B cell (primary cell): ENCODE results near the gene GRAMD1C. TPM values are rescaled to one million over a fixed set of nuclear protein-coding genes. Genes with fewer than 3 reads are reported as not detected.

Experiments
- ATAC-seq: fragments of 200-7000 bp; cut with Tn5 transposase; one replicate; pipeline ENCODE4 v1.10.0; 2021; ENCODE audit warnings: low read depth, mild to moderate bottlenecking, moderate number of reproducible peaks, moderate library complexity
- CTCF ChIA-PET: fragments of 350-600 bp; sonication (Branson Sonifier 250); formaldehyde crosslinking; loops from one replicate; lab custom pipeline; 2021; ENCODE audit warnings: antibody characterized with exemption, inconsistent platforms; lab: Charles Lee
- POLR2A ChIA-PET: fragments of 350-600 bp; sonication (Branson Sonifier 250); formaldehyde crosslinking; loops from one replicate; lab custom pipeline; 2021; ENCODE audit warnings: antibody characterized with exemption; lab: Charles Lee
- DNase-seq: peaks from one replicate; pipeline ENCODE4 v3.0.0; 2013
- H2AFZ ChIP-seq: 2 replicates; pipeline ENCODE4 v1.6.1; 2012; ENCODE audit warnings: mild to moderate bottlenecking, low read depth, low read length; ENCODE audit not compliant: insufficient read depth, poor library complexity, severe bottlenecking
- H3K27ac ChIP-seq, 2 donors: 1 replicate in 1 of 2; 2 replicates in 1 of 2; pipeline ENCODE4 v1.5.1; 2012 to 2013; ENCODE audit warnings: low read length in 2 of 2, mild to moderate bottlenecking in 2 of 2, moderate library complexity in 1 of 2
- H3K27me3 ChIP-seq, 4 experiments: fragments of 200-600 bp in 1 of 4; sonication (generic) in 1 of 4; replicated peaks in 1 of 4; 1 replicate in 2 of 4; 2 replicates in 2 of 4; pipeline versions ENCODE4 v1.6.1 to v1.7.0; 2013 to 2016; ENCODE audit warnings: low read length in 3 of 4, mild to moderate bottlenecking in 2 of 4, mixed read lengths in 1 of 4, moderate library complexity in 1 of 4; ENCODE audit not compliant: insufficient read depth in 4 of 4, control insufficient read depth in 3 of 4; ENCODE audit errors: control extremely low read depth in 1 of 4
- H3K36me3 ChIP-seq, 2 experiments: replicated peaks in 1 of 2; 1 replicate in 1 of 2; 2 replicates in 1 of 2; pipeline versions ENCODE4 v1.6.1 to v1.7.1; 2013; ENCODE audit warnings: low read length in 1 of 2; ENCODE audit not compliant: insufficient read depth in 2 of 2, control insufficient read depth in 1 of 2; ENCODE audit errors: control extremely low read depth in 1 of 2, extremely low read depth in 1 of 2
- H3K4me1 ChIP-seq, 2 donors: fragments of 200-600 bp in 1 of 2; sonication (generic) in 1 of 2; 1 replicate in 1 of 2; 2 replicates in 1 of 2; pipeline versions ENCODE4 v1.5.1 to v1.6.1; 2013 to 2017; ENCODE audit warnings: low read length in 2 of 2; ENCODE audit not compliant: control insufficient read depth in 2 of 2, insufficient read depth in 2 of 2
- H3K4me2 ChIP-seq: replicated peaks from 2 replicates; pipeline ENCODE3; 2012; ENCODE audit warnings: mild to moderate bottlenecking, low read depth, low read length; ENCODE audit not compliant: poor library complexity, severe bottlenecking
- H3K4me3 ChIP-seq, 5 experiments: fragments of 200-600 bp in 1 of 5; sonication (generic) in 1 of 5; 1 replicate in 3 of 5; 2 replicates in 2 of 5; pipeline versions ENCODE4 v1.5.1 to v1.7.0; 2011 to 2016; ENCODE audit warnings: low read length in 4 of 5, mild to moderate bottlenecking in 4 of 5, low read depth in 2 of 5, control low read depth in 1 of 5, moderate library complexity in 1 of 5; ENCODE audit not compliant: insufficient read depth in 1 of 5; ENCODE audit errors: control extremely low read depth in 1 of 5, extremely low read depth in 1 of 5
- H3K79me2 ChIP-seq: fragments of 200-600 bp; sonication (generic); one replicate; pipeline ENCODE4 v1.6.0; 2016; ENCODE audit warnings: low read length; ENCODE audit not compliant: control insufficient read depth, insufficient read depth
- H3K9ac ChIP-seq: fragments of 200-600 bp; sonication (generic); 2 replicates; pipeline ENCODE4 v1.6.1; 2017; ENCODE audit warnings: mild to moderate bottlenecking, low read length, moderate library complexity
- H3K9me3 ChIP-seq, 3 donors: one replicate each; pipeline versions ENCODE4 v1.6.1 to v1.7.1; 2013; ENCODE audit warnings: low read length in 2 of 3; ENCODE audit not compliant: control insufficient read depth in 2 of 3, insufficient read depth in 1 of 3; ENCODE audit errors: control extremely low read depth in 1 of 3
- H4K20me1 ChIP-seq: 2 replicates; pipeline ENCODE4 v1.6.0; 2012; ENCODE audit warnings: mild to moderate bottlenecking, low read length; ENCODE audit not compliant: insufficient read depth, control insufficient read depth, poor library complexity, severe bottlenecking
- H3K27ac Mint-ChIP-seq: one replicate; pipeline ENCODE4 v1.8.0; 2021; ENCODE audit warnings: mixed read lengths
- H3K27me3 Mint-ChIP-seq: one replicate; pipeline ENCODE4 v1.8.0; 2021; ENCODE audit warnings: mixed read lengths
- H3K4me1 Mint-ChIP-seq: one replicate; pipeline ENCODE4 v1.8.0; 2021; ENCODE audit warnings: mixed read lengths
- H3K4me3 Mint-ChIP-seq: one replicate; pipeline ENCODE4 v1.8.0; 2021; ENCODE audit warnings: mixed read lengths
- H3K9me3 Mint-ChIP-seq: one replicate; pipeline ENCODE4 v1.8.0; 2022; ENCODE audit warnings: mixed read lengths; ENCODE audit not compliant: insufficient read depth
- CTCF ChIP-seq: fragments of 200-600 bp; IDR thresholded peaks from one replicate; pipeline ENCODE4 v1.8.0; 2022; ENCODE audit warnings: antibody characterized with exemption, mild to moderate bottlenecking
- EZH2 ChIP-seq: IDR thresholded peaks from 2 replicates; pipeline ENCODE4 v1.6.1; 2012; ENCODE audit warnings: borderline replicate concordance, low read depth, mild to moderate bottlenecking, moderate library complexity, low read length; ENCODE audit not compliant: insufficient read depth, poor library complexity, severe bottlenecking
- WGBS: methylation state at CpG from one replicate; pipeline ENCODE4 v1.1.5; 2013; ENCODE audit warnings: missing lambda C conversion rate; ENCODE audit not compliant: insufficient coverage; 5-methylcytosine and 5-hydroxymethylcytosine counted together
- intact Hi-C: fragments of 100-400 bp; cut with micrococcal nuclease; formaldehyde crosslinking; loops from one replicate; pipeline ENCODE4 v1.10.0; 2022
- polyA plus RNA-seq: library from polyadenylated mRNA; depleted of rRNA; stranded (reverse); fragments of >200 nt; gene quantifications from 2 replicates; pipeline ENCODE4 v1.2.3, GENCODE V29; 2012
- total RNA-seq, 2 donors: library from RNA; stranded (reverse); fragments of 120-200 nt in 1 of 2; gene quantifications; 1 replicate in 1 of 2; 2 replicates in 1 of 2; pipeline versions ENCODE4 v1.2.3 to v1.2.4, GENCODE V29; 2013 to 2022

The GRAMD1C gene
- total and polyA plus RNA-seq, 2 donors (not counting 1 experiment from before 2014, with no cell fraction given): 8.5 to 47.1 TPM

- Mint-ChIP-seq H3K27me3 (no peaks in the 10 kb centered on the region), H3K9me3 (no peaks in the 10 kb centered on the region), H3K4me3 (peak overlapping the region; percentile 87), H3K4me1 (peaks cover 22% of the 10 kb centered on the region), H3K27ac (peak overlapping the region; percentile 81)
- POLR2A ChIA-PET: no interaction called here
- Histone ChIP-seq H3K36me3 (peaks cover 7 to 13% of the 10 kb centered on the region in 2 experiments), H3K4me2 (peak overlapping the region; percentile 93), H4K20me1 (no peaks in the 10 kb centered on the region), H3K4me1 (peaks cover 12 to 14% of the 10 kb centered on the region in 2 donors), H3K27me3 (no peaks in the 10 kb centered on the region), H3K4me3 (peak overlapping the region; percentile 16 to 89 (median 84)), H3K79me2 (no peaks in the 10 kb centered on the region), H3K9me3 (no peaks in the 10 kb centered on the region), H3K27ac (peak overlapping the region; percentile 44 to 70), H3K9ac (peak overlapping the region; percentile 79), H2AFZ (peak overlapping the region; percentile 88)
- CTCF ChIA-PET: no interaction called here
- 3% methylated on average over 58 of the region's 65 CpGs for WGBS
- ATAC-seq: peak; percentile 50
- TF ChIP-seq CTCF (no peak), EZH2 (no peak)
- no peak for DNase-seq
- intact Hi-C loops: loop anchor here (1.0 to 5.0 kb wide), 3 partner anchors 37 to 264 kb away; partner anchors contain the start of genes CCDC191 and QTRT2
Measured at GRCh38 chr3:113948015-113948917, 109.7 kb downstream of the GRAMD1C start.

- Histone ChIP-seq H3K4me1 (peaks cover 11 to 14% of the 10 kb centered on the region in 2 donors), H3K27ac (no peak overlapping the region), H3K27me3 (no peaks in the 10 kb centered on the region), H3K4me2 (no peak overlapping the region), H3K79me2 (no peaks in the 10 kb centered on the region), H3K9ac (no peak overlapping the region), H3K36me3 (peaks cover 14 to 36% of the 10 kb centered on the region in 2 experiments), H2AFZ (no peak overlapping the region), H3K9me3 (no peaks in the 10 kb centered on the region), H3K4me3 (no peak overlapping the region), H4K20me1 (no peaks in the 10 kb centered on the region)
- POLR2A ChIA-PET: no interaction called here
- intact Hi-C loops: no loop called here
- no peaks in the 10 kb centered on the region for H3K27me3 Mint-ChIP-seq
- H3K4me3 Mint-ChIP-seq: no peak overlapping the region
- ATAC-seq (no peak), DNase-seq (no peak)
- TF ChIP-seq EZH2 (no peak), CTCF (no peak)
- no peak overlapping the region for H3K27ac Mint-ChIP-seq
- H3K4me1 Mint-ChIP-seq: peaks cover 23% of the 10 kb centered on the region
- no peaks in the 10 kb centered on the region for H3K9me3 Mint-ChIP-seq
- CTCF ChIA-PET: no interaction called here
Measured at GRCh38 chr3:113952921-113953320, 114.3 kb downstream of the GRAMD1C start.
